K562 (cell line): ENCODE data around the gene PHF21A. TPM values are rescaled to one million over a fixed set of nuclear protein-coding genes. Genes with fewer than 3 reads are reported as not detected.

ENCODE experiments used
- CBFB ChIP-seq: sonication (generic); formaldehyde crosslinking; IDR thresholded peaks from 2 replicates; pipeline ENCODE4 v1.4.0; 2020; ENCODE audit warnings: mild to moderate bottlenecking, missing genetic modification reagents
- EP400 ChIP-seq: fragments of 450-650 bp; IDR thresholded peaks from 2 replicates; pipeline ENCODE4 v1.6.1; 2017; ENCODE audit warnings: antibody characterized with exemption, mild to moderate bottlenecking, moderate library complexity
- GMEB1 ChIP-seq: fragments of 250-450 bp; sonication (Bioruptor Pico); IDR thresholded peaks from 2 replicates; pipeline ENCODE4 v1.4.0; 2020; ENCODE audit warnings: mild to moderate bottlenecking
- HDAC8 ChIP-seq: fragments of 450-650 bp; IDR thresholded peaks from 2 replicates; pipeline ENCODE4 v1.6.1; 2016; ENCODE audit warnings: mild to moderate bottlenecking, missing genetic modification characterization, moderate library complexity, missing compliant biosample characterization
- HNRNPK ChIP-seq: fragments of 200-400 bp; formaldehyde crosslinking; IDR thresholded peaks from one replicate; pipeline ENCODE4 v1.6.1; 2018; ENCODE audit warnings: mild to moderate bottlenecking, low read depth, low read length; ENCODE audit not compliant: poor library complexity, severe bottlenecking
- MCM5 ChIP-seq: fragments of 450-650 bp; IDR thresholded peaks from 2 replicates; pipeline ENCODE4 v1.6.1; 2016; ENCODE audit warnings: low read depth
- MECOM ChIP-seq: fragments of 250-450 bp; sonication (Bioruptor Pico); IDR thresholded peaks from 2 replicates; pipeline ENCODE4 v1.8.0; 2022; ENCODE audit warnings: inconsistent platforms
- POLR3A ChIP-seq: IDR thresholded peaks from 2 replicates; pipeline ENCODE4 v1.6.1; 2011; ENCODE audit warnings: borderline replicate concordance, mild to moderate bottlenecking, moderate library complexity; ENCODE audit not compliant: insufficient read length, insufficient read depth; ENCODE audit errors: extremely low read depth
- RB1 ChIP-seq: fragments of 450-650 bp; IDR thresholded peaks from 2 replicates; pipeline ENCODE4 v1.6.1; 2017; ENCODE audit warnings: low read depth, mild to moderate bottlenecking
- RFX5 ChIP-seq: IDR thresholded peaks from 2 replicates; pipeline ENCODE4 v1.6.1; 2011; ENCODE audit warnings: low read depth, mild to moderate bottlenecking, improper control_type of control experiment, low read length
- RNF2 ChIP-seq: sonication (generic); IDR thresholded peaks from 2 replicates; pipeline ENCODE4 v1.6.1; 2016
- SMARCA4 ChIP-seq: fragments of 450-650 bp; IDR thresholded peaks from 2 replicates; pipeline ENCODE4 v1.6.1; 2016
- SMARCE1 ChIP-seq: fragments of 450-650 bp; IDR thresholded peaks from 2 replicates; pipeline ENCODE4 v1.7.1; 2016; ENCODE audit warnings: mild to moderate bottlenecking
- STAT5A ChIP-seq: IDR thresholded peaks from 2 replicates; pipeline ENCODE4 v1.6.1; 2012; ENCODE audit warnings: low read length, inconsistent platforms, borderline replicate concordance
- TAF7 ChIP-seq: fragments of 450-650 bp; IDR thresholded peaks from 2 replicates; pipeline ENCODE4 v1.6.1; 2016; ENCODE audit warnings: missing genetic modification characterization, missing compliant biosample characterization
- ZKSCAN1 ChIP-seq: fragments of 150-350 bp; IDR thresholded peaks from 2 replicates; pipeline ENCODE4 v1.6.1; 2016; ENCODE audit warnings: low read depth, low read length
- ZNF133 ChIP-seq: fragments of 250-450 bp; sonication (Bioruptor Pico); IDR thresholded peaks from 2 replicates; pipeline ENCODE4 v1.4.0; 2020; ENCODE audit warnings: mild to moderate bottlenecking
- ZNF436 ChIP-seq: fragments of 250-450, 450-650 bp; sonication (Bioruptor Pico); formaldehyde crosslinking; IDR thresholded peaks from 2 replicates; pipeline ENCODE4 v1.7.0; 2020; ENCODE audit warnings: mild to moderate bottlenecking
- polyA plus RNA-seq, 8 experiments: library from polyadenylated mRNA; depleted of rRNA in 4 of 8; stranded (reverse) in 5 of 8; unstranded in 3 of 8; fragments of >200 nt; fragmentation: Nextera tagmentation in 2 of 8; fragmentation: Illumina TruSeq in 1 of 8; extraction: Ambion mirVana in 2 of 8; extraction: Trizol in 1 of 8; gene quantifications; 2 replicates each; pipeline versions ENCODE4 v1.2.1 to v1.2.3, GENCODE V29; 2011 to 2014; ENCODE audit warnings: inconsistent platforms in 1 of 8, missing spikeins in 1 of 8
- total RNA-seq, 7 experiments: library from RNA; depleted of rRNA in 6 of 7; stranded (reverse); fragments of >200 nt in 6 of 7; fragmentation: Illumina TruSeq in 2 of 7; extraction: Trizol in 2 of 7; gene quantifications; 2 replicates each; pipeline versions ENCODE4 v1.2.1 to v1.2.3, GENCODE V29; 2011 to 2021; ENCODE audit warnings: low replicate concordance in 1 of 7
- TF ChIP-seq, protein P1 (sequence below), 3 experiments: fragments of 200-800 bp in 1 of 3; fragments of 250-450 bp in 1 of 3; fragments of 450-650 bp in 1 of 3; sonication (Bioruptor Pico) in 1 of 3; sonication (Bioruptor generic) in 1 of 3; formaldehyde crosslinking in 1 of 3; IDR thresholded peaks; 2 replicates each; pipeline versions ENCODE4 v1.6.1 to v1.8.0; 2016 to 2022; ENCODE audit warnings: mild to moderate bottlenecking in 2 of 3, missing genetic modification characterization in 2 of 3, missing compliant biosample characterization in 1 of 3, moderate library complexity in 1 of 3
- TF ChIP-seq, protein P2 (sequence below): fragments of 450-650 bp; formaldehyde crosslinking; conservative IDR thresholded peaks from 2 replicates; pipeline ENCODE4 v1.4.0; 2022; ENCODE audit warnings: mild to moderate bottlenecking, missing genetic modification characterization
- TF ChIP-seq, protein P3 (sequence below): sonication (generic); formaldehyde crosslinking; IDR thresholded peaks from 2 replicates; pipeline ENCODE4 v1.8.1; 2023; ENCODE audit warnings: mild to moderate bottlenecking, missing genetic modification reagents

Gene PHF21A
- total and polyA plus RNA-seq, 9 of the 15 experiments (the other 6 are each of a cell fraction or from before 2014, with no cell fraction given), result 1.5 to 32.4 (median 10.7) TPM

GRCh38 chr11:46106530-46107407 is 14.5 kb downstream of the PHF21A start (continued):
- TF ChIP-seq, protein P1, sequence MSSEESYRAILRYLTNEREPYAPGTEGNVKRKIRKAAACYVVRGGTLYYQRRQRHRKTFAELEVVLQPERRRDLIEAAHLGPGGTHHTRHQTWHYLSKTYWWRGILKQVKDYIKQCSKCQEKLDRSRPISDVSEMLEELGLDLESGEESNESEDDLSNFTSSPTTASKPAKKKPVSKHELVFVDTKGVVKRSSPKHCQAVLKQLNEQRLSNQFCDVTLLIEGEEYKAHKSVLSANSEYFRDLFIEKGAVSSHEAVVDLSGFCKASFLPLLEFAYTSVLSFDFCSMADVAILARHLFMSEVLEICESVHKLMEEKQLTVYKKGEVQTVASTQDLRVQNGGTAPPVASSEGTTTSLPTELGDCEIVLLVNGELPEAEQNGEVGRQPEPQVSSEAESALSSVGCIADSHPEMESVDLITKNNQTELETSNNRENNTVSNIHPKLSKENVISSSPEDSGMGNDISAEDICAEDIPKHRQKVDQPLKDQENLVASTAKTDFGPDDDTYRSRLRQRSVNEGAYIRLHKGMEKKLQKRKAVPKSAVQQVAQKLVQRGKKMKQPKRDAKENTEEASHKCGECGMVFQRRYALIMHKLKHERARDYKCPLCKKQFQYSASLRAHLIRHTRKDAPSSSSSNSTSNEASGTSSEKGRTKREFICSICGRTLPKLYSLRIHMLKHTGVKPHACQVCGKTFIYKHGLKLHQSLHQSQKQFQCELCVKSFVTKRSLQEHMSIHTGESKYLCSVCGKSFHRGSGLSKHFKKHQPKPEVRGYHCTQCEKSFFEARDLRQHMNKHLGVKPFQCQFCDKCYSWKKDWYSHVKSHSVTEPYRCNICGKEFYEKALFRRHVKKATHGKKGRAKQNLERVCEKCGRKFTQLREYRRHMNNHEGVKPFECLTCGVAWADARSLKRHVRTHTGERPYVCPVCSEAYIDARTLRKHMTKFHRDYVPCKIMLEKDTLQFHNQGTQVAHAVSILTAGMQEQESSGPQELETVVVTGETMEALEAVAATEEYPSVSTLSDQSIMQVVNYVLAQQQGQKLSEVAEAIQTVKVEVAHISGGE (CRISPR knock-in tag; IDR thresholded peaks at IDR 0.05), result no peak
- no peak for TF ChIP-seq HNRNPK
- TF ChIP-seq RFX5, result peak; percentile 6; the same call in 1 of the 2 replicates
- TF ChIP-seq RNF2, result no peak
- no peak for TF ChIP-seq POLR3A
- TF ChIP-seq GMEB1 (CRISPR knock-in tag), result no peak
- no peak for TF ChIP-seq MECOM
- TF ChIP-seq ZNF133 (CRISPR knock-in tag), result no peak
- no peak for TF ChIP-seq ZNF436 (CRISPR knock-in tag)
- no peak for TF ChIP-seq MCM5
- TF ChIP-seq, protein P2, sequence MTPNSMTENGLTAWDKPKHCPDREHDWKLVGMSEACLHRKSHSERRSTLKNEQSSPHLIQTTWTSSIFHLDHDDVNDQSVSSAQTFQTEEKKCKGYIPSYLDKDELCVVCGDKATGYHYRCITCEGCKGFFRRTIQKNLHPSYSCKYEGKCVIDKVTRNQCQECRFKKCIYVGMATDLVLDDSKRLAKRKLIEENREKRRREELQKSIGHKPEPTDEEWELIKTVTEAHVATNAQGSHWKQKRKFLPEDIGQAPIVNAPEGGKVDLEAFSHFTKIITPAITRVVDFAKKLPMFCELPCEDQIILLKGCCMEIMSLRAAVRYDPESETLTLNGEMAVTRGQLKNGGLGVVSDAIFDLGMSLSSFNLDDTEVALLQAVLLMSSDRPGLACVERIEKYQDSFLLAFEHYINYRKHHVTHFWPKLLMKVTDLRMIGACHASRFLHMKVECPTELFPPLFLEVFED (CRISPR knock-in tag), result no peak
- no peak for TF ChIP-seq TAF7 (tag)
- TF ChIP-seq HDAC8 (tag), result no peak
- no peak for TF ChIP-seq CBFB
- TF ChIP-seq SMARCA4, result 0 out of 2 replicates have a peak, but pooled peaks have one; percentile 42
- TF ChIP-seq RB1, result no peak
- no peak for TF ChIP-seq ZKSCAN1
- TF ChIP-seq, protein P3, sequence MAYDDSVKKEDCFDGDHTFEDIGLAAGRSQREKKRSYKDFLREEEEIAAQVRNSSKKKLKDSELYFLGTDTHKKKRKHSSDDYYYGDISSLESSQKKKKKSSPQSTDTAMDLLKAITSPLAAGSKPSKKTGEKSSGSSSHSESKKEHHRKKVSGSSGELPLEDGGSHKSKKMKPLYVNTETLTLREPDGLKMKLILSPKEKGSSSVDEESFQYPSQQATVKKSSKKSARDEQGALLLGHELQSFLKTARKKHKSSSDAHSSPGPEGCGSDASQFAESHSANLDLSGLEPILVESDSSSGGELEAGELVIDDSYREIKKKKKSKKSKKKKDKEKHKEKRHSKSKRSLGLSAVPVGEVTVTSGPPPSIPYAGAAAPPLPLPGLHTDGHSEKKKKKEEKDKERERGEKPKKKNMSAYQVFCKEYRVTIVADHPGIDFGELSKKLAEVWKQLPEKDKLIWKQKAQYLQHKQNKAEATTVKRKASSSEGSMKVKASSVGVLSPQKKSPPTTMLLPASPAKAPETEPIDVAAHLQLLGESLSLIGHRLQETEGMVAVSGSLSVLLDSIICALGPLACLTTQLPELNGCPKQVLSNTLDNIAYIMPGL, result no peak
- TF ChIP-seq SMARCE1, result 0 out of 2 replicates have a peak, but pooled peaks have one; percentile 19
- no peak; the same call in 1 of the 2 replicates for TF ChIP-seq EP400
- TF ChIP-seq STAT5A, result no peak
